ENCODE results near the gene NAA10.

Gene NAA10

DNA sequence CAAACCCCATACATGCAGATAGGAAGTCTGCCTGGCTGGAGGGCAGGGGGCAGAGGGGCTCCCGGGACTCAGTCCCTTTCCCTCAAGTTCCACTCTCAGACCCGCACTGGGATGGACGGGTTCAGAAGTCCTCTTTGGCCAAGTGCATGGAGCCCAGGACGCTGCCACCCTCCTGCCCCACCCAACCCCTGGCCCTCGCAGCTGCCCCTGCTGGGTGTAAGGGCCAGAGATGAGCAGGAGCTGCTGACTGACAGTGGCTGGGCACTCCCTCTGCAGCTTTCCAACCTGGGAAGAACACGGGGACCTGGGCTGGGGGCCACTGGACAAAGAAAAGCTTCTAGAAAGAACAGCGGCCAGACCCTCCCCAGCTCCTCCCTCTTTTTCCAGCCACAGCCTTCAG lies 52.3 kb downstream of the NAA10 start:
- DNase-seq, result no peak

- no peak for DNase-seq
Observed at GRCh38 chrX:153882086-153882498, 52.7 kb downstream of the NAA10 start.

GRCh38 chrX:153881281-153881680 lies 53.6 kb downstream of the NAA10 start:
- DNase-seq, result no peak

GRCh38 chrX:153880440-153880815 lies 54.4 kb downstream of the NAA10 start:
- DNase-seq, result no peak

GRCh38 chrX:153879741-153880439 lies 54.9 kb downstream of the NAA10 start:
- DNase-seq, result no peak

Measured in activated CD4-positive, alpha-beta T cell treated with anti-CD3 and anti-CD28 coated beads for 4 hours (primary cell).